H9 (cell line): ENCODE measurements around the gene TRERF1. TPM values are rescaled to one million over a fixed set of nuclear protein-coding genes. Genes with fewer than 3 reads are reported as not detected.

Source experiments
- DNase-seq: peaks from one replicate; pipeline ENCODE4 v3.0.0-alpha.2; 2017
- H2AFZ ChIP-seq: one replicate; pipeline ENCODE4 v1.6.1; 2013; ENCODE audit warnings: mild to moderate bottlenecking, low read length, control low read depth, moderate library complexity
- H2AK5ac ChIP-seq: 2 replicates; pipeline ENCODE4 v1.6.1; 2013; ENCODE audit warnings: low read length, control low read depth, mixed read lengths; ENCODE audit not compliant: insufficient read length
- H2BK120ac ChIP-seq: one replicate; pipeline ENCODE4 v1.6.1; 2013; ENCODE audit warnings: low read depth, mild to moderate bottlenecking, low read length, control low read depth, inconsistent platforms; ENCODE audit not compliant: poor library complexity, severe bottlenecking
- H2BK12ac ChIP-seq: 2 replicates; pipeline ENCODE4 v1.6.1; 2013; ENCODE audit warnings: low read length, control low read depth, mixed read lengths, low read depth; ENCODE audit not compliant: insufficient read length
- H2BK15ac ChIP-seq: 2 replicates; pipeline ENCODE4 v1.6.1; 2013; ENCODE audit warnings: low read depth, low read length, control low read depth
- H2BK20ac ChIP-seq: one replicate; pipeline ENCODE4 v1.6.1; 2013; ENCODE audit warnings: low read depth, mild to moderate bottlenecking, low read length, control low read depth, inconsistent platforms; ENCODE audit not compliant: poor library complexity, severe bottlenecking
- H2BK5ac ChIP-seq: 2 replicates; pipeline ENCODE4 v1.6.1; 2013; ENCODE audit warnings: low read length, control low read depth, mixed read lengths; ENCODE audit not compliant: insufficient read length
- H3K14ac ChIP-seq: 2 replicates; pipeline ENCODE4 v1.6.1; 2013; ENCODE audit warnings: low read length, control low read depth; ENCODE audit not compliant: insufficient read depth
- H3K18ac ChIP-seq: 2 replicates; pipeline ENCODE4 v1.6.1; 2013; ENCODE audit warnings: low read depth, mild to moderate bottlenecking, mixed read lengths, low read length, control low read depth; ENCODE audit not compliant: insufficient read length
- H3K23ac ChIP-seq: 2 replicates; pipeline ENCODE4 v1.6.1; 2013; ENCODE audit warnings: low read length, control low read depth, mixed read lengths, low read depth; ENCODE audit not compliant: insufficient read length
- H3K23me2 ChIP-seq: 2 replicates; pipeline ENCODE4 v1.6.1; 2013; ENCODE audit warnings: low read depth, mild to moderate bottlenecking, mixed read lengths, low read length, control low read depth; ENCODE audit not compliant: insufficient read length, poor library complexity, severe bottlenecking
- H3K27ac ChIP-seq: 2 replicates; pipeline ENCODE4 v1.5.1; 2013; ENCODE audit warnings: low read length, control low read depth, mixed read lengths, low read depth; ENCODE audit not compliant: insufficient read length
- H3K27me3 ChIP-seq: 2 replicates; pipeline ENCODE4 v1.6.1; 2013; ENCODE audit warnings: low read length, control low read depth, inconsistent platforms; ENCODE audit not compliant: insufficient read depth
- H3K4ac ChIP-seq: 2 replicates; pipeline ENCODE4 v1.6.1; 2013; ENCODE audit warnings: low read depth, mild to moderate bottlenecking, control low read depth, inconsistent platforms, low read length, moderate library complexity
- H3K4me1 ChIP-seq: 2 replicates; pipeline ENCODE4 v1.6.1; 2013; ENCODE audit warnings: low read length, control low read depth, inconsistent platforms; ENCODE audit not compliant: insufficient read depth
- H3K4me2 ChIP-seq: 2 replicates; pipeline ENCODE4 v1.6.1; 2013; ENCODE audit warnings: low read length, control low read depth, mixed read lengths; ENCODE audit not compliant: insufficient read length, insufficient read depth
- H3K56ac ChIP-seq: 2 replicates; pipeline ENCODE4 v1.6.1; 2013; ENCODE audit warnings: low read depth, mild to moderate bottlenecking, mixed read lengths, low read length, control low read depth; ENCODE audit not compliant: insufficient read length
- H3K79me1 ChIP-seq: 2 replicates; pipeline ENCODE4 v1.6.1; 2013; ENCODE audit warnings: low read depth, mild to moderate bottlenecking, moderate library complexity, low read length, control low read depth, inconsistent platforms; ENCODE audit not compliant: insufficient read depth, poor library complexity, severe bottlenecking
- H3K79me2 ChIP-seq: 2 replicates; pipeline ENCODE4 v1.6.1; 2013; ENCODE audit warnings: low read length, control low read depth, inconsistent platforms; ENCODE audit not compliant: insufficient read depth
- H3K9ac ChIP-seq: 2 replicates; pipeline ENCODE4 v1.6.1; 2013; ENCODE audit warnings: low read length, control low read depth, mixed read lengths; ENCODE audit not compliant: insufficient read length; ENCODE audit errors: extremely low read depth
- H3K9me3 ChIP-seq: one replicate; pipeline ENCODE4 v1.6.1; 2013; ENCODE audit warnings: low read depth, low read length, inconsistent platforms; ENCODE audit not compliant: control insufficient read depth
- H3T11ph ChIP-seq: one replicate; pipeline ENCODE4 v1.6.1; 2013; ENCODE audit warnings: mild to moderate bottlenecking, low read length, control low read depth, inconsistent platforms
- H4K20me1 ChIP-seq: one replicate; pipeline ENCODE4 v1.6.1; 2013; ENCODE audit not compliant: control insufficient read depth, insufficient read length, insufficient read depth
- H4K5ac ChIP-seq: 2 replicates; pipeline ENCODE4 v1.6.1; 2013; ENCODE audit warnings: low read depth, mild to moderate bottlenecking, mixed read lengths, low read length, control low read depth; ENCODE audit not compliant: insufficient read length
- H4K8ac ChIP-seq: replicated peaks from 2 replicates; pipeline ENCODE4 v1.6.1; 2013; ENCODE audit warnings: low read length, control low read depth, mixed read lengths, low read depth; ENCODE audit not compliant: insufficient read length
- H4K91ac ChIP-seq: 2 replicates; pipeline ENCODE4 v1.6.1; 2013; ENCODE audit warnings: low read depth, mild to moderate bottlenecking, moderate library complexity, mixed read lengths, low read length, control low read depth; ENCODE audit not compliant: insufficient read length
- H3K27ac Mint-ChIP-seq, 3 experiments: 2 replicates in 2 of 3; 3 replicates in 1 of 3; pipeline ENCODE4 v1.8.0; 2020 to 2021; ENCODE audit warnings: mixed read lengths in 3 of 3, mild to moderate bottlenecking in 1 of 3, moderate library complexity in 1 of 3
- H3K27me3 Mint-ChIP-seq: 2 replicates; pipeline ENCODE4 v1.8.0; 2021; ENCODE audit warnings: low read depth, mild to moderate bottlenecking, moderate library complexity, mixed read lengths
- H3K36me3 Mint-ChIP-seq, 3 experiments: 2 replicates in 2 of 3; 3 replicates in 1 of 3; pipeline ENCODE4 v1.8.0; 2020 to 2021; ENCODE audit warnings: low read depth in 3 of 3, mixed read lengths in 3 of 3; ENCODE audit not compliant: insufficient read depth in 1 of 3
- H3K4me1 Mint-ChIP-seq, 2 experiments: 2 replicates each; pipeline ENCODE4 v1.8.0; 2020; ENCODE audit warnings: mixed read lengths in 2 of 2
- H3K4me3 Mint-ChIP-seq, 2 experiments: 2 replicates in 1 of 2; 3 replicates in 1 of 2; pipeline ENCODE4 v1.8.0; 2020 to 2021; ENCODE audit warnings: mild to moderate bottlenecking in 2 of 2, mixed read lengths in 2 of 2, moderate library complexity in 1 of 2
- H3K9me3 Mint-ChIP-seq, 2 experiments: 2 replicates in 1 of 2; 3 replicates in 1 of 2; pipeline ENCODE4 v1.8.0; 2020; ENCODE audit warnings: mild to moderate bottlenecking in 2 of 2, mixed read lengths in 2 of 2, moderate library complexity in 1 of 2
- CTCF ChIP-seq: fragments of 200-600 bp; sonication (generic); conservative IDR thresholded peaks from 3 replicates; pipeline ENCODE4 v1.8.0; 2021; ENCODE audit warnings: antibody characterized with exemption, mild to moderate bottlenecking
- total RNA-seq: library from RNA; stranded (reverse); gene quantifications from 2 replicates; pipeline ENCODE4 v1.2.1, GENCODE V29; 2021

Gene TRERF1
- total RNA-seq, 1 experiment from 2014 or later, result 19.7 TPM

GRCh38 chr6:42225029-42225339, 226.7 kb downstream of the TRERF1 start:
- no peak overlapping the region for H2BK20ac ChIP-seq
- no peak overlapping the region for H3K23ac ChIP-seq
- H3K4me1 ChIP-seq, result no peaks in the 10 kb centered on the region
- no peak overlapping the region for H3K9ac ChIP-seq
- Mint-ChIP-seq H3K9me3 (no peaks in the 10 kb centered on the region), H3K36me3 (peaks cover 2 to 22% (median 21%) of the 10 kb centered on the region in 3 experiments; a peak in 5 of 7 replicates), H3K4me1 (peaks cover 0 to 5% of the 10 kb centered on the region in 2 experiments; a peak in 2 of 4 replicates), H3K4me3 (no peak overlapping the region), H3K27ac (peak overlapping the region in 1 of 3 experiments; percentile 20; a peak in 1 of 7 replicates), H3K27me3 (no peaks in the 10 kb centered on the region; the same call in 1 of the 2 replicates)
- no peak overlapping the region for H4K91ac ChIP-seq
- H3K14ac ChIP-seq, result no peak overlapping the region
- no peak overlapping the region for H4K5ac ChIP-seq
- no peak overlapping the region for H3K4me2 ChIP-seq
- no peak overlapping the region for H2BK5ac ChIP-seq
- H4K20me1 ChIP-seq, result no peaks in the 10 kb centered on the region
- H3K27ac ChIP-seq, result no peak overlapping the region
- no peaks in the 10 kb centered on the region for H3K79me1 ChIP-seq
- no peak overlapping the region for H3K56ac ChIP-seq
- H3K4ac ChIP-seq, result no peak overlapping the region
- no peak overlapping the region for H2AFZ ChIP-seq
- no peak overlapping the region for H3K18ac ChIP-seq
- no peak overlapping the region for H2AK5ac ChIP-seq
- no peaks in the 10 kb centered on the region for H3K9me3 ChIP-seq
- H3K27me3 ChIP-seq, result no peaks in the 10 kb centered on the region
- H2BK15ac ChIP-seq, result no peak overlapping the region
- TF ChIP-seq CTCF, result no peak
- H3T11ph ChIP-seq, result no peak overlapping the region
- H4K8ac ChIP-seq, result no peak overlapping the region
- H3K79me2 ChIP-seq, result no peaks in the 10 kb centered on the region
- no peak overlapping the region for H2BK12ac ChIP-seq
- DNase-seq, result no peak
- no peak overlapping the region for H2BK120ac ChIP-seq
- no peaks in the 10 kb centered on the region for H3K23me2 ChIP-seq
